Measurements from ENCODE around the gene ACO2.
"Not testable (repeated sequence)": the region's sequence is repeated elsewhere in the genome, so short reads cannot be mapped to it uniquely, and the experiment has no call there.

ACO2 gene

GRCh38 chr22:41448189-41448808, 20.6 kb upstream of the ACO2 start:
- DNase-seq: peak; percentile 99

- no peak for DNase-seq
Measured at GRCh38 chr22:41458161-41458728, 10.7 kb upstream of the ACO2 start.

DNA sequence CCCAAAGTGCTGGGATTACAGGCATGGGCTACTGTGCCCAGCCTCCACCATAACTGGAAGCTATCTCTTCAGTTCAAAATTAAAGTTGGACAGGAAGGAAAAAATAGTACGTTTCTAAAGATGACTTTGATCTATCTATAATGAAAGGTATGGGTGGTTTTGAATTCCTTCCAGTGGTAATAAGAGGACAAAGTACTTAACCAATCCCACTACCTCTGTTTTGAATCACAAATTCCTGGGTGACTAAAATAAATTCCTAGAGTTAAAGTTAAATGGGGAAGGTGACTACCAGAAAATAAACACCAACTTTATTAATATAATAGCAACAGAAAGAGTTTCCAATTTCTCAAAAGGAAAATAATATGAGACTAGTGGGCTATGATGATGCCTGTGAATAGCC, 9.5 kb upstream of the ACO2 start:
- no peak for DNase-seq

GRCh38 chr22:41460071-41460470, 8.8 kb upstream of the ACO2 start:
- DNase-seq: not testable (repeated sequence)

GRCh38 chr22:41461901-41462300, 7.0 kb upstream of the ACO2 start:
- DNase-seq: no peak

GRCh38 chr22:41469218-41469851, 418 bp downstream of the ACO2 start:
- peak; percentile 21 for DNase-seq

DNA sequence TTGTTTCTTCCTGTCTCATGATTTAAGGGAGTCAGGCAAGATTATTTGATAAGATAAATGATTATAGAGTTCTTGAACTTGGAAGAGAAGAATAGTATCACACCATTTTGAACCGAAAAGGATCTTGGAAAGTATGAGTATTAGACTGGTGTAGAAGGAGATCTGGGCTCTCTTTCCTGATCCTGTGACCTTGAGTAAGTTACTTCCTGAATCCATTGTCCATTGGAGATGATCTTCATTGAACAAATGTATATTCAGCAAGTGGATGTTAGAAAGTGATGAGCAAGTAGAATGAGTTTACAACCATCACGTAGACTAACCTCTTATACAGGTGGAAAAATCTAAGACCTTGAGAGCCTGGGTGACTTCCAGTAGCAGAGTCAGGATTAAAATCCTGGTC, 2.0 kb downstream of the ACO2 start:
- DNase-seq: no peak

DNA sequence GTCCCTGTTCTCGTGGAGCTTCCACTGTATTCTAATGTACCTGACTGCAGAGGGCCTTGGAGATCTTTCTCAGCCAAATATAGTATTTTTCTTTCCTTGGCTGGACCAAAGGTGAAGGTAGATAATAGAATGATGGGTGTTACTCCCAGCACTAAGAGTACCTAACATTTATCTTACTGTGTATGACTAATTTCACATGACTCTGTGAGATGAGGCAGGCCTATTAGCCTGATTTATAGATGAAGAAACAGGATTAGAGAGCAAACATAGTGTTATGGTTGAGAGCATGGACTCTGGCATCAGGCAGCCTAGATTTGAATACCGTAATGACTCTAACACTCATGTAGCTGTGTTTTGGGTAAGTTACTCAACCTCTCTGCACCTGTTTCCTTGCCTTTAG, 2.7 kb downstream of the ACO2 start:
- no peak for DNase-seq

DNA sequence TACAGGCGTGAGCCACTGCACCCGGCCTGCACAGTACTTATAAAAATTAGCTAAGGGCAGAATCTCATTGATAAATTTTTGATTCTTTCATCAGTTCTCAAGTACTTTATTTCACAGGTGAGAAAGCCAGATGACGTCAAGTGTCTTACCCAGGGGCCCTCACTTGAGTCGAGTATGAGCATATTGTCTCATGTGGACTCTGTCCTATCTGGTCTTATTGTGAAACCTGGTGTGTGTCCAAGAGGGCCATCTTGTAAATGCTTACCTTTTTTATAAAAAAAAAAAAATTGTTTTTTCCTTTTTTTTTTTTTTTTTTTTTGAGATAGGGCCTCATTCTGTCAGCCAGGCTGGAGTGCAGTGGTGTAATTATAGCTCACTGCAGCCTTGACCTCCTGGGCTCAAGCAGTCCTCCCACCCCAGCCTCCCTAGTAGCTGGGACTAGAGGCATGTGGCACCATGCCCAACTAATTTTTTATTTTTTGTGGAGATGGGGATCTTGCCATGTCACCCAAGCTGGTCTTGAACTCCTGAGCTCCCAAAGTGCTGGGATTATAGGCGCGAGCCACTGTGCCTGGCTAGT, 6.0 kb downstream of the ACO2 start:
- no peak for DNase-seq

- DNase-seq: no peak
Measured at GRCh38 chr22:41478473-41478872, 9.6 kb downstream of the ACO2 start.

DNA sequence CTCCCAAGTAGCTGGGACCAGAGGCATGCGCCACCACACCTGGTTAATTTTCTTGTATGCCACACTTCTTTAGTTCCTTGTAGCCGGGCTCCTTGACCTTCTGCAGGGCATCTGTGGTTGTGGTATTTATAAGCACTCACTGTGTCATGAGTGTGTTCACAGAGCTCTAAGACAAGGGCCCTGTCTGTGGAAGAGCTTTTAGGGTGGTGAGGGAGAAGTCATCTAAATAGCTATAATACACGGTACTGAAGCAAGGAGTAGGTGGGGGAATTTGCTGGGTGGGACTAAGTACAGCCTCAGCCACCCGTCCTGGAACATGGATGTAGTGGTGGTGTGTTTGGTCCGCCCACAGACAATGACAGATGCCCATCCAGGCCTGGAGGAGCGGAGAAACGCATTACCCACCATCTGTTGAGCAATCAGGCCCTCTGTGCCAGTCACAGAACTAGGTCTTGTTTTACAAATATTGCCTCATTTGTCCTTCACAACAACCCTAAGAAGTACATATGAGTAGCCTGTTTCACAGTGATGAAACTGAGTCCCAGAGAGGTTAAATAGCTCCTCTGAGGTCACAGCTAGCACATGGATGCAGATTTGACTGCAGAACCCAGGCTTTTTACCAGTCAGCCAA, 10.1 kb downstream of the ACO2 start:
- DNase-seq: no peak

- DNase-seq: no peak
Measured at GRCh38 chr22:41479671-41480396, 10.9 kb downstream of the ACO2 start.

- DNase-seq: no peak
Measured at GRCh38 chr22:41480397-41480735, 11.4 kb downstream of the ACO2 start.

- no peak for DNase-seq
Measured at GRCh38 chr22:41481131-41481830, 12.4 kb downstream of the ACO2 start.

DNA sequence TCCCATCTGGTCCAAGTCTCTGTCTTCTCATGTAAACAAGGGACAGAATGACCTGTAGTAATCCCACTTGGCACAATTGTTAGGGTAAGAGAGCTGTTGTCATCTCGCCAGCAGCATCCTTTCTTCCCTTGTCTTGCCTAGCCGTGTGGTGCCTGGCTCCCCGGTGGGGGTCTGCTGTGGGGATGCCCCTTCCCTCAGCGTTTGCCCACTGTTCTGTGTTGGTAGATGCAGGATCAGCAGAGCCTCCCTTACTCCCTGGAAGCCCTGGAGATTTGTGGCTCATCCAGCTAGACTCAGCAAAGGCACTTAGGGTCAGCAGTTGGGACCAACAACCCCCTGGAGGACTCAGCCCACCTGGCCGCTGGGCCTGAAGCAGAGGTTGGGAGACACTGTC, 13.0 kb downstream of the ACO2 start:
- DNase-seq: no peak

GRCh38 chr22:41482319-41482935, 13.5 kb downstream of the ACO2 start:
- no peak for DNase-seq

DNA sequence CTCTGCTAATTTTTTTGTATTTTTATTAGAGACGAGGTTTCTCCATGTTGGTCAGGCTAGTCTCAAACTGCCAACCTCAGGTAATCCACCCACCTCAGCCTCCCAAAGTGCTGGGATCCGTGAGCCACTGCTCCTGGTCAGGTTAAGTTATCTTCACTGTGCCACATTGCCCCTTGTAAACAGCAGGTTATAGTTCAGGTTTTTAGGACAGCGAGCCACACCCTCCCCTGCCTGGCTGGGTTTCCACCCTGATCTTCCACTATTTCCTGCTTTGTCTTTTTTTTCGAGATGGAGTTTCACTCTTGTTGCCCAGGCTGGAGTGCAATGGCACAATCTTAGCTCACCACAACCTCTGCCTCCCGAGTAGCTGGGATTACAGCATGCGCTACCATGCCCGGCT, 16.1 kb downstream of the ACO2 start:
- no peak for DNase-seq

- no peak for DNase-seq
Measured at GRCh38 chr22:41487037-41487935, 18.4 kb downstream of the ACO2 start.

DNA sequence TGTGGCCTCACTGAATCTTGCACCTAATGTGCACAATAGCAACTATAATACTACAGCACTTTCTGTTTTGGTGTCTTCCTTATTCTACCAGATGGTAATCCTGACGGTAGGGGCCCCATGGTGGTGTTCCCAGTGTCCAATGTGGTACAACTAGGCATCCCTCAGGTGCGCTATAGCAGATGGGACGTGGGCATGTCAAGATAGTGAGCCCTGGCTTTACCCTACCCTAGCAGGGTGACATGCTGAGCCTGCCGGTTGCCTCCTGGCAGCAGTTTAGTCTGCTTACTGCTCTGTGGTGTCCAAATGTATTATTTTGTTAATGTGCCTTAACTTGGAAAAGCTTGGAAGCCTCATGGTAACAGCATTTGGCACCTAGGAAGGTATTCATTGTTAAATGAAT, 19.2 kb downstream of the ACO2 start:
- no peak for DNase-seq

GRCh38 chr22:41488596-41489385, 19.9 kb downstream of the ACO2 start:
- DNase-seq: no peak
